ENCODE results near the gene ARHGEF7.

Gene ARHGEF7

DNA sequence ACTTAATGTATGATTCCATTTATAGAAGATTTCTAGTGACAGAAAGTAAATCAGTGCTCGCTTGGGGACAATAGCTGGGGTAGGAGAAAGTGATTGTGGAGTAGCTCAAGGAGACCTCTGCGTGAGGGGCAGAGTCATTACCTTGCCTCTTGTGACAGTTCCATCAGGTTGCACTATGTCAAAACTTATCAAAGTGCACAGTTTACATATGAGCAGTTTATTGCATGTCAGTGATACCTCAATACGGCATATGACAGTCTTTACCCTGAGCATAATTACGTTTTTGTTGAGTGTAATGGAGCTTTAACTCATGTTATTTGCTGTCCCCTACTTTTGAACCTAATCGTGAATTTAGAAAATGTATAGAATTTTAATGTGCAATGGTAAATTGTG is 15.0 kb downstream of the ARHGEF7 start:
- H3K27ac ChIP-seq (ENCODE audit: low read depth, low read length), result no peak overlapping the region
- H3K4me1 ChIP-seq (ENCODE audit: control insufficient read depth, low read depth, low read length), result no peaks in the 10 kb centered on the region
- H3K23ac ChIP-seq (ENCODE audit: low read length), result no peak overlapping the region
- H3K9ac ChIP-seq (ENCODE audit: low read length), result no peak overlapping the region
- H2AK5ac ChIP-seq (ENCODE audit: low read length), result no peak overlapping the region
- H2BK5ac ChIP-seq (ENCODE audit: low read length), result no peak overlapping the region
- no peak overlapping the region for H2BK15ac ChIP-seq (replicated peaks; ENCODE audit: low read depth)
- H2BK120ac ChIP-seq (ENCODE audit: low read depth, low read length), result no peak overlapping the region
- H3K79me2 ChIP-seq (ENCODE audit: control insufficient read depth, insufficient read depth, low read length), result no peaks in the 10 kb centered on the region
- no peaks in the 10 kb centered on the region for H3K79me1 ChIP-seq (ENCODE audit: low read length)
- no peak overlapping the region for H3K4me2 ChIP-seq (ENCODE audit: low read length)
- no peak for DNase-seq
- H3K56ac ChIP-seq (ENCODE audit: low read length), result no peak overlapping the region
- H3K27me3 ChIP-seq (ENCODE audit: insufficient read depth, low read length, poor library complexity), result no peaks in the 10 kb centered on the region
- no peak overlapping the region for H4K5ac ChIP-seq (ENCODE audit: low read length)
- H3K36me3 ChIP-seq (ENCODE audit: control insufficient read depth, insufficient read depth, low read length), result no peaks in the 10 kb centered on the region
- no peak overlapping the region for H4K8ac ChIP-seq (ENCODE audit: low read depth, low read length)
- no peak overlapping the region for H3K4ac ChIP-seq (ENCODE audit: low read depth, low read length)
- WGBS (ENCODE audit: extremely low coverage, insufficient coverage, low lambda C conversion rate), result no CpG with 5 or more reads among the region's 5 CpGs
- no peak overlapping the region for H3K4me3 ChIP-seq (ENCODE audit: low read length)
- H3K18ac ChIP-seq (ENCODE audit: low read length), result no peak overlapping the region

DNA sequence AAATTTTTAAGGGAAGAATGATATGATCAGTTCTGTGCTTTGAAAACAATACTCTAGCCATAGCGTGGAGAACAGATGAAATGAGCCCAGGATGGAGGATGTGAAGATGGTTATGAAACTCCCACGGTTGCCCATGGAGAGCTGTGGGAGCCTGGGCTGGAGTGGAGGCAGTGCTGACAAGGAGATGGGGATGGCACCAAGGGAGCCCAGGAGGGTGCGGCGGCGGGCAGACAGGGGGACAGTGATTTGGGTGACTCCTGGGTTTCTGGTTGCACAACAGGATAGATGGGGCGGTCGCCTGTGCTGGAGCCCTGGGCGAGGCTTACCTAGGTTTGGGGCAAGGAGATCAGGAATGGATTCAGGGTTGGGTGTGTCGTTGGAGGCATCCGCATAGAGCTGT is 15.9 kb downstream of the ARHGEF7 start:
- H3K4ac ChIP-seq (ENCODE audit: low read depth, low read length), result no peak overlapping the region
- no peak overlapping the region for H4K8ac ChIP-seq (ENCODE audit: low read depth, low read length)
- H3K4me1 ChIP-seq (ENCODE audit: control insufficient read depth, low read depth, low read length), result no peaks in the 10 kb centered on the region
- no peak overlapping the region for H2BK120ac ChIP-seq (ENCODE audit: low read depth, low read length)
- no peak overlapping the region for H4K5ac ChIP-seq (ENCODE audit: low read length)
- H3K4me2 ChIP-seq (ENCODE audit: low read length), result no peak overlapping the region
- no peak overlapping the region for H3K9ac ChIP-seq (ENCODE audit: low read length)
- DNase-seq, result no peak
- no peaks in the 10 kb centered on the region for H3K79me2 ChIP-seq (ENCODE audit: control insufficient read depth, insufficient read depth, low read length)
- H2BK15ac ChIP-seq (replicated peaks; ENCODE audit: low read depth), result no peak overlapping the region
- H3K18ac ChIP-seq (ENCODE audit: low read length), result no peak overlapping the region
- no peak overlapping the region for H2BK5ac ChIP-seq (ENCODE audit: low read length)
- H3K36me3 ChIP-seq (ENCODE audit: control insufficient read depth, insufficient read depth, low read length), result no peaks in the 10 kb centered on the region
- H3K56ac ChIP-seq (ENCODE audit: low read length), result no peak overlapping the region
- no peaks in the 10 kb centered on the region for H3K27me3 ChIP-seq (ENCODE audit: insufficient read depth, low read length, poor library complexity)
- no peak overlapping the region for H3K27ac ChIP-seq (ENCODE audit: low read depth, low read length)
- WGBS (ENCODE audit: extremely low coverage, insufficient coverage, low lambda C conversion rate), result no CpG with 5 or more reads among the region's 10 CpGs
- no peak overlapping the region for H2AK5ac ChIP-seq (ENCODE audit: low read length)
- no peak overlapping the region for H3K4me3 ChIP-seq (ENCODE audit: low read length)
- H3K23ac ChIP-seq (ENCODE audit: low read length), result no peak overlapping the region
- no peaks in the 10 kb centered on the region for H3K79me1 ChIP-seq (ENCODE audit: low read length)

DNA sequence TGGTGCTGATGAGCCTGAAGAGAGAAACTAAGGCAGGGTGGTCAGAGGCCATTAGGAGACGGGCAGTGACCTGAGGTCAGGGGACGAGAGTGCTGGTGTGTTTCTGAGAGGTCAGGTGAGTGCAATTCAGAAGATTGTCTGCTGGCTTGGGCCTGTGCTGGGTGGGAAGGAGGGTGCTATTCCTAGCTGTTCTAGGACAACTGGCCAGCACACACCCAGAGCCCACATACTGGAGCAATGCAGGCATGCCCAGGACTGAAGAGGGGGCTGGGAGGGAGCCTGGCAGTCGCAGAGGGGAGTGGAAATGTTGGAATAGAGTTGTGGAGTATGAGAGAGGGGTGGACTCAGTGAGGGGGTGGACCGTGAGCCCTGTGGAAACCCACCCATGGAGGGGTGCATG is 16.5 kb downstream of the ARHGEF7 start:
- Histone ChIP-seq H2AK5ac (ENCODE audit: low read length) (no peak overlapping the region), H3K79me2 (ENCODE audit: control insufficient read depth, insufficient read depth, low read length) (no peaks in the 10 kb centered on the region), H3K79me1 (ENCODE audit: low read length) (no peaks in the 10 kb centered on the region), H3K56ac (ENCODE audit: low read length) (no peak overlapping the region), H4K5ac (ENCODE audit: low read length) (no peak overlapping the region), H3K23ac (ENCODE audit: low read length) (no peak overlapping the region), H3K4me3 (ENCODE audit: low read length) (no peak overlapping the region), H3K27ac (ENCODE audit: low read depth, low read length) (no peak overlapping the region), H3K4ac (ENCODE audit: low read depth, low read length) (no peak overlapping the region), H4K8ac (ENCODE audit: low read depth, low read length) (no peak overlapping the region), H3K27me3 (ENCODE audit: insufficient read depth, low read length, poor library complexity) (no peaks in the 10 kb centered on the region), H3K4me1 (ENCODE audit: control insufficient read depth, low read depth, low read length) (no peaks in the 10 kb centered on the region), H3K4me2 (ENCODE audit: low read length) (no peak overlapping the region), H2BK15ac (replicated peaks; ENCODE audit: low read depth) (no peak overlapping the region), H3K9ac (ENCODE audit: low read length) (no peak overlapping the region), H2BK5ac (ENCODE audit: low read length) (no peak overlapping the region), H3K18ac (ENCODE audit: low read length) (no peak overlapping the region), H3K36me3 (ENCODE audit: control insufficient read depth, insufficient read depth, low read length) (no peaks in the 10 kb centered on the region), H2BK120ac (ENCODE audit: low read depth, low read length) (no peak overlapping the region)
- WGBS (ENCODE audit: extremely low coverage, insufficient coverage, low lambda C conversion rate), result no CpG with 5 or more reads among the region's 4 CpGs
- DNase-seq, result no peak

DNA sequence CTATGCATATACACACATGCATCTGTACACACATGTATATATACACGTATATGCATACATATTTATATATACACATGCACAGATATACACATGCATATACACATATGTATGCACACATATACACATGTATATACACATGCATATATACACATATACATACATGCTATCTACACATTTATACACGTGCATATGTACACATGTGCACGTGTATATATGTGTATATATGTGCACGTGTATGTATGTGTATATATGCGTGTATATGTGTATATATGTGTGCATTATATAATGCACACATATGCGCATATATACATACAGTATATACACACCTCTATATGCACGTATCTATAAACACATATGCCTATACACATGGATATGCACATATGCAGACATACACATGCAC is 17.8 kb downstream of the ARHGEF7 start:
- Histone ChIP-seq H3K4ac (ENCODE audit: low read depth, low read length) (no peak overlapping the region), H2BK5ac (ENCODE audit: low read length) (no peak overlapping the region), H2BK120ac (ENCODE audit: low read depth, low read length) (no peak overlapping the region), H3K27ac (ENCODE audit: low read depth, low read length) (no peak overlapping the region), H3K4me3 (ENCODE audit: low read length) (no peak overlapping the region), H3K79me2 (ENCODE audit: control insufficient read depth, insufficient read depth, low read length) (no peaks in the 10 kb centered on the region), H4K8ac (ENCODE audit: low read depth, low read length) (no peak overlapping the region), H3K4me1 (ENCODE audit: control insufficient read depth, low read depth, low read length) (no peaks in the 10 kb centered on the region), H2BK15ac (replicated peaks; ENCODE audit: low read depth) (no peak overlapping the region), H3K27me3 (ENCODE audit: insufficient read depth, low read length, poor library complexity) (no peaks in the 10 kb centered on the region), H3K18ac (ENCODE audit: low read length) (no peak overlapping the region), H3K79me1 (ENCODE audit: low read length) (no peaks in the 10 kb centered on the region), H3K4me2 (ENCODE audit: low read length) (no peak overlapping the region), H3K36me3 (ENCODE audit: control insufficient read depth, insufficient read depth, low read length) (no peaks in the 10 kb centered on the region), H3K23ac (ENCODE audit: low read length) (no peak overlapping the region), H3K9ac (ENCODE audit: low read length) (no peak overlapping the region), H4K5ac (ENCODE audit: low read length) (no peak overlapping the region), H2AK5ac (ENCODE audit: low read length) (no peak overlapping the region), H3K56ac (ENCODE audit: low read length) (no peak overlapping the region)
- WGBS (ENCODE audit: extremely low coverage, insufficient coverage, low lambda C conversion rate), result no CpG with 5 or more reads among the region's 7 CpGs
- DNase-seq, result no peak

DNA sequence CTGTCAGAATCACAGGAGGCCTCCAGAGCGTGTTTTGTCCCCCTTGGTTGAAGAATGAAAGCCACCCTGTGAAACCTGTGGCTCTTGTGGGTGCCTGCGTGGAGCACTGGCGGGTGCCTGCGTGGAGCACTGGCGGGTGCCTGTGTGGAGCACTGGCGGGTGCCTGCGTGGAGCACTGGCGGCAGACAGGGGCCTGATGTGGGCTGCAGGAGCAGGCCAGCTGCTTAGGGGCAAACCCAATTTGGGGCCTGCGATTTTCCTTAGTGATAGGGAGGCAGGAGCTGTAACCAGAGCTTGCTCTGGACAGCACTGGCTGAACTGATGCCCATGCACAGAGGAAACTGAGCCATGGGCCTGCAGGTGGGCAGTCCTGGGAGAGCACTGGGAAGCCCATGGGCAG is 24.3 kb downstream of the ARHGEF7 start:
- no CpG with 5 or more reads among the region's 9 CpGs for WGBS (ENCODE audit: extremely low coverage, insufficient coverage, low lambda C conversion rate)
- no peak overlapping the region for H2BK5ac ChIP-seq (ENCODE audit: low read length)

DNA sequence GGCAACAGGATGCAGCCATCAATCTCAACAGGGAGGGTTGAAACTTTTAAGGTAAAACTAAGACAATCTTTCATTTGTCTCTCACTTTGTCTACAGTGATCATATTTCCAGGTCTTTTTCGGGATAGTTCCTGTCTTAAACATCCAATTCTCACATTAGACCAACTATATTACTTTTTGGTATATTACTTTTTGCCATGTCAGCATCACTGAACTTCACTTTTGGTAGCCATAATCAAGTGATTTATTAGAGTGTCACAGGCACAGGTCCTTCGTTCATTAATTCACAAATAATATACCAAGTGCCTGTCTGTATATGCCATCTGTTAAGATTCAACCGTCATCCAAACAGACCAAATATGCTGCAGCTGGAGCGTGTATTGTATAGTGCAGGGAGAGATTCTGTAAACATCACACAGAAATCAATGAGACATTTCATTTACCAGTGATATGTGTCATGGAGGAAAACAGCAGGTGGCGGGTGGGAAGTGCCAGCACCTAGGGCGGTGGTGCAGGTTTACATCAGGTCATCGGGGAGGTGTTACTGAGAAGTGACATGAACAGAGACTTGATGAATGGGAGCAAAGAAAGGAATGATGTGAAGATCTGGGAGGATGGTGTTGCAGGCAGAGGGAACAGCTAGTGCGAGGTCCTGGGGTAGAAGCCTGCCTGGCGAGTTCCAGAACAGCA is 24.9 kb downstream of the ARHGEF7 start:
- no peak overlapping the region for H3K9ac ChIP-seq (ENCODE audit: low read length)
- no peaks in the 10 kb centered on the region for H3K4me1 ChIP-seq (ENCODE audit: control insufficient read depth, low read depth, low read length)
- H3K4me3 ChIP-seq (ENCODE audit: low read length), result no peak overlapping the region
- no peak overlapping the region for H3K27ac ChIP-seq (ENCODE audit: low read depth, low read length)
- no peak overlapping the region for H4K5ac ChIP-seq (ENCODE audit: low read length)
- H3K27me3 ChIP-seq (ENCODE audit: insufficient read depth, low read length, poor library complexity), result no peaks in the 10 kb centered on the region
- H3K56ac ChIP-seq (ENCODE audit: low read length), result no peak overlapping the region
- no peak overlapping the region for H3K18ac ChIP-seq (ENCODE audit: low read length)
- no CpG with 5 or more reads among the region's 9 CpGs for WGBS (ENCODE audit: extremely low coverage, insufficient coverage, low lambda C conversion rate)
- no peak overlapping the region for H2AK5ac ChIP-seq (ENCODE audit: low read length)
- no peak overlapping the region for H2BK15ac ChIP-seq (replicated peaks; ENCODE audit: low read depth)
- no peaks in the 10 kb centered on the region for H3K79me1 ChIP-seq (ENCODE audit: low read length)
- H3K4me2 ChIP-seq (ENCODE audit: low read length), result no peak overlapping the region
- H3K36me3 ChIP-seq (ENCODE audit: control insufficient read depth, insufficient read depth, low read length), result no peaks in the 10 kb centered on the region
- no peaks in the 10 kb centered on the region for H3K79me2 ChIP-seq (ENCODE audit: control insufficient read depth, insufficient read depth, low read length)
- H4K8ac ChIP-seq (ENCODE audit: low read depth, low read length), result no peak overlapping the region
- H3K23ac ChIP-seq (ENCODE audit: low read length), result no peak overlapping the region
- DNase-seq, result no peak
- no peak overlapping the region for H2BK5ac ChIP-seq (ENCODE audit: low read length)
- no peak overlapping the region for H2BK120ac ChIP-seq (ENCODE audit: low read depth, low read length)
- H3K4ac ChIP-seq (ENCODE audit: low read depth, low read length), result no peak overlapping the region

More for the DNA sequence above, 24.3 kb downstream of the ARHGEF7 start:
- no peak for DNase-seq
- Histone ChIP-seq H3K27ac (ENCODE audit: low read depth, low read length) (no peak overlapping the region), H3K4me3 (ENCODE audit: low read length) (no peak overlapping the region), H3K18ac (ENCODE audit: low read length) (no peak overlapping the region), H3K4me1 (ENCODE audit: control insufficient read depth, low read depth, low read length) (no peaks in the 10 kb centered on the region), H3K79me2 (ENCODE audit: control insufficient read depth, insufficient read depth, low read length) (no peaks in the 10 kb centered on the region), H3K79me1 (ENCODE audit: low read length) (no peaks in the 10 kb centered on the region), H3K27me3 (ENCODE audit: insufficient read depth, low read length, poor library complexity) (no peaks in the 10 kb centered on the region), H3K9ac (ENCODE audit: low read length) (no peak overlapping the region), H3K23ac (ENCODE audit: low read length) (no peak overlapping the region), H2AK5ac (ENCODE audit: low read length) (no peak overlapping the region), H2BK120ac (ENCODE audit: low read depth, low read length) (no peak overlapping the region), H4K5ac (ENCODE audit: low read length) (no peak overlapping the region), H3K4ac (ENCODE audit: low read depth, low read length) (no peak overlapping the region), H3K36me3 (ENCODE audit: control insufficient read depth, insufficient read depth, low read length) (no peaks in the 10 kb centered on the region), H3K56ac (ENCODE audit: low read length) (no peak overlapping the region), H2BK15ac (replicated peaks; ENCODE audit: low read depth) (no peak overlapping the region), H4K8ac (ENCODE audit: low read depth, low read length) (no peak overlapping the region), H3K4me2 (ENCODE audit: low read length) (no peak overlapping the region)

All from mesendoderm (in vitro differentiated cells).